SK-N-SH (cell line): Measurements from ENCODE around the gene CYB561D1. TPM values are rescaled to one million over a fixed set of nuclear protein-coding genes. Genes with fewer than 3 reads are reported as not detected.

Experiments
- CTCF ChIA-PET: fragments of 300-600, 350-600 bp; formaldehyde crosslinking; extraction: SDS; loops from one replicate; lab custom pipeline; 2021; lab: Yijun Ruan, JAX
- POLR2A ChIA-PET: fragments of 350-600 bp; sonication (Branson Sonifier 250); formaldehyde crosslinking; extraction: SDS; loops from one replicate; lab custom pipeline; 2020; ENCODE audit warnings: antibody characterized with exemption, inconsistent platforms; lab: Yijun Ruan, JAX
- DNase-seq: peaks from one replicate; pipeline ENCODE4 v3.0.0; 2012
- H2AFZ ChIP-seq: fragments of 200-600 bp; sonication (generic); 2 replicates; pipeline ENCODE4 v1.8.1; 2016; ENCODE audit warnings: antibody characterized with exemption, mild to moderate bottlenecking, low read depth
- H3F3A ChIP-seq: fragments of 200-600 bp; sonication (generic); replicated peaks from 2 replicates; pipeline ENCODE3; 2016; ENCODE audit warnings: antibody characterized with exemption, mild to moderate bottlenecking; ENCODE audit not compliant: insufficient read depth
- H3K27ac ChIP-seq, 2 experiments: fragments of 200-500 bp in 1 of 2; fragments of 200-600 bp in 1 of 2; sonication (Bioruptor generic) in 1 of 2; sonication (generic), shearing (Covaris generic) in 1 of 2; 2 replicates each; pipeline versions ENCODE4 v1.5.1 to v1.6.1; 2014 to 2016; ENCODE audit warnings: low read depth in 2 of 2, inconsistent platforms in 1 of 2, low read length in 1 of 2, mild to moderate bottlenecking in 1 of 2, mixed read lengths in 1 of 2
- H3K27me3 ChIP-seq: fragments of 200-600 bp; sonication (generic), shearing (Covaris generic); 2 replicates; pipeline ENCODE4 v1.6.1; 2016; ENCODE audit warnings: mixed run types; ENCODE audit not compliant: insufficient read depth
- H3K36me3 ChIP-seq, 2 experiments: fragments of 200-500 bp in 1 of 2; fragments of 200-600 bp in 1 of 2; sonication (Bioruptor generic) in 1 of 2; sonication (generic) in 1 of 2; replicated peaks in 1 of 2; 2 replicates each; pipeline versions ENCODE3 to v1.5.1; 2014 to 2016; ENCODE audit warnings: low read length in 1 of 2, mild to moderate bottlenecking in 1 of 2; ENCODE audit not compliant: insufficient read depth in 2 of 2, control insufficient read depth in 1 of 2
- H3K4me1 ChIP-seq, 2 experiments: fragments of 200-500 bp in 1 of 2; fragments of 200-600 bp in 1 of 2; sonication (Bioruptor generic) in 1 of 2; sonication (generic), shearing (Covaris generic) in 1 of 2; 2 replicates each; pipeline versions ENCODE4 v1.5.1 to v1.6.1; 2014 to 2016; ENCODE audit warnings: low read depth in 1 of 2, low read length in 1 of 2, mixed run types in 1 of 2; ENCODE audit not compliant: insufficient read depth in 2 of 2, control insufficient read depth in 1 of 2
- H3K4me2 ChIP-seq: fragments of 200-600 bp; sonication (generic), shearing (Covaris generic); 2 replicates; pipeline ENCODE4 v1.6.1; 2017; ENCODE audit warnings: mixed run types
- H3K4me3 ChIP-seq, 2 experiments: fragments of 200-500 bp in 1 of 2; fragments of 200-600 bp in 1 of 2; sonication (Bioruptor generic) in 1 of 2; sonication (generic), shearing (Covaris generic) in 1 of 2; 2 replicates each; pipeline versions ENCODE4 v1.5.1 to v1.8.1; 2014 to 2016; ENCODE audit warnings: low read depth in 2 of 2, inconsistent platforms in 1 of 2, low read length in 1 of 2, mild to moderate bottlenecking in 1 of 2, mixed read lengths in 1 of 2, moderate library complexity in 1 of 2
- H3K79me2 ChIP-seq: fragments of 200-600 bp; sonication (generic); 2 replicates; pipeline ENCODE4 v1.8.1; 2017; ENCODE audit warnings: mild to moderate bottlenecking; ENCODE audit not compliant: insufficient read depth
- H3K9ac ChIP-seq: fragments of 200-600 bp; sonication (generic); 2 replicates; pipeline ENCODE4 v1.6.1; 2017; ENCODE audit warnings: mixed run types
- H3K9me2 ChIP-seq: fragments of 200-600 bp; sonication (generic); 2 replicates; pipeline ENCODE4 v1.6.1; 2017; ENCODE audit warnings: mixed run types
- H3K9me3 ChIP-seq: fragments of 200-600 bp; sonication (generic); 2 replicates; pipeline ENCODE4 v1.6.1; 2017; ENCODE audit warnings: mixed run types, mild to moderate bottlenecking, moderate library complexity
- H4K20me1 ChIP-seq: fragments of 200-600 bp; sonication (generic); 2 replicates; pipeline ENCODE4 v1.6.1; 2017; ENCODE audit warnings: mild to moderate bottlenecking, mixed run types; ENCODE audit not compliant: insufficient read depth
- ELF1 ChIP-seq: IDR thresholded peaks from 2 replicates; pipeline ENCODE4 v1.4.0; 2012
- FOSL2 ChIP-seq: IDR thresholded peaks from 2 replicates; pipeline ENCODE4 v1.4.0; 2012; ENCODE audit warnings: low read depth, mild to moderate bottlenecking, moderate library complexity, borderline replicate concordance
- FOXM1 ChIP-seq: IDR thresholded peaks from 2 replicates; pipeline ENCODE4 v1.4.0; 2012; ENCODE audit warnings: low read depth, mild to moderate bottlenecking
- GABPA ChIP-seq: IDR thresholded peaks from 2 replicates; pipeline ENCODE4 v1.4.0; 2012; ENCODE audit warnings: low read depth, mild to moderate bottlenecking
- GATA2 ChIP-seq: sonication (generic); formaldehyde crosslinking; IDR thresholded peaks from 2 replicates; pipeline ENCODE4 v1.5.0; 2020; ENCODE audit warnings: mild to moderate bottlenecking, missing genetic modification reagents
- JUND ChIP-seq: IDR thresholded peaks from 2 replicates; pipeline ENCODE4 v1.4.0; 2012
- MEF2A ChIP-seq: IDR thresholded peaks from 2 replicates; pipeline ENCODE4 v1.4.0; 2012; ENCODE audit warnings: low read depth, borderline replicate concordance
- NFIC ChIP-seq: IDR thresholded peaks from 2 replicates; pipeline ENCODE4 v1.4.0; 2012; ENCODE audit warnings: borderline replicate concordance
- NRF1 ChIP-seq: IDR thresholded peaks from 2 replicates; pipeline ENCODE4 v1.6.1; 2012; ENCODE audit warnings: low read depth, mild to moderate bottlenecking, low read length
- POLR2AphosphoS5 ChIP-seq: IDR thresholded peaks from 2 replicates; pipeline ENCODE4 v1.6.1; 2012; ENCODE audit warnings: low read depth, low read length
- RCOR1 ChIP-seq: fragments of 150-350 bp; IDR thresholded peaks from 2 replicates; pipeline ENCODE4 v1.6.1; 2017; ENCODE audit warnings: antibody characterized with exemption, low read length
- RXRA ChIP-seq: IDR thresholded peaks from 2 replicates; pipeline ENCODE4 v1.4.0; 2012; ENCODE audit warnings: low read depth, mild to moderate bottlenecking, borderline replicate concordance
- SMC3 ChIP-seq: IDR thresholded peaks from 2 replicates; pipeline ENCODE4 v1.6.1; 2012; ENCODE audit warnings: low read depth, low read length, improper control_type of control experiment
- TCF12 ChIP-seq: IDR thresholded peaks from 2 replicates; pipeline ENCODE4 v1.4.0; 2012
- TEAD4 ChIP-seq: IDR thresholded peaks from 2 replicates; pipeline ENCODE4 v1.4.0; 2012; ENCODE audit warnings: mild to moderate bottlenecking, borderline replicate concordance; ENCODE audit not compliant: insufficient read depth
- YY1 ChIP-seq: IDR thresholded peaks from 2 replicates; pipeline ENCODE4 v1.4.0; 2012; ENCODE audit warnings: low read depth, mild to moderate bottlenecking
- WGBS: methylation state at CpG from one replicate; pipeline ENCODE4 v1.1.6; 2017; ENCODE audit warnings: low lambda C conversion rate; 5-methylcytosine and 5-hydroxymethylcytosine counted together
- polyA plus RNA-seq, 3 experiments: library from polyadenylated mRNA; depleted of rRNA; stranded (reverse); fragments of >200 nt; gene quantifications; 2 replicates each; pipeline ENCODE4 v1.2.3, GENCODE V29; 2012
- TF ChIP-seq, protein P1 (sequence below): IDR thresholded peaks from 2 replicates; pipeline ENCODE4 v1.4.0; 2012; ENCODE audit warnings: low read depth, borderline replicate concordance
- TF ChIP-seq, protein P2 (sequence below): fragments of 150-350 bp; IDR thresholded peaks from 2 replicates; pipeline ENCODE4 v1.6.1; 2017; ENCODE audit warnings: antibody characterized with exemption, low read length, low read depth, borderline replicate concordance
- TF ChIP-seq, protein P3 (sequence below): fragments of 150-350 bp; IDR thresholded peaks from 2 replicates; pipeline ENCODE4 v1.6.1; 2016; ENCODE audit warnings: mild to moderate bottlenecking, low read depth, low read length
- TF ChIP-seq, protein P4 (sequence below): IDR thresholded peaks from 2 replicates; pipeline ENCODE4; 2012

CYB561D1 gene
- polyA plus RNA-seq, 1 of the 3 experiments (the other 2 are of a cell fraction) = 5.4 TPM

DNA sequence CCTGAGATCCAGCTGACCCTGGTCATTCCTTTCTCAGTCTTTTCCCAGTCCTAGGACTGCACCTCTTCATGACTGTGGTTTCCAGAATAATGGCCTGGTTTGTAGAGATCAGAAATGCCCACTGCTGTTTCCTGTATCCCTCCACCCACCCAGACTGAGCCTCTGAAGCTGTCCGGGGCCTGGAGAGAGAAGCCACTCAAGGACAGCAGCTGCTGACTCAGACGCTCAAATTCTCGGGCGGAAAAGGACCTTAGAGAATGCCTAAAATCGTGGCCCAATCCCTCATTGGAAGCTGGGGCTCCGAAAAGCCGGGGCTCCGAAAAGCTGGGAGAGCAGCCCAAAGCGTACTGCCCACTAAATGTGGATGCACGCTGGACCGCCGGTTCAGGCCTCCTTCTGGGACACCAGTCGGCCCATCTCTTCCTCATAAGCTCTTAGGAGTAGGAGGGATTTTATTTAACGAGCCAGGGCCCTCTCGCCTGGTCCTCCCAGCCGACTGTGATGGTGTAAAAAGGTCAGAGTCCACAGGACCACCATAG, 38.0 kb downstream of the CYB561D1 start:
- H3K79me2 ChIP-seq = no peaks in the 10 kb centered on the region
- H2AFZ ChIP-seq = peak overlapping the region; percentile 91; the same call in 1 of the 2 replicates
- H3K9me2 ChIP-seq = no peaks in the 10 kb centered on the region
- TF ChIP-seq TCF12 (no peak), JUND (no peak), GATA2 (CRISPR knock-in tag) (no peak), FOXM1 (no peak), ELF1 (no peak), RCOR1 (no peak), SMC3 (no peak)
- TF ChIP-seq, protein P1, sequence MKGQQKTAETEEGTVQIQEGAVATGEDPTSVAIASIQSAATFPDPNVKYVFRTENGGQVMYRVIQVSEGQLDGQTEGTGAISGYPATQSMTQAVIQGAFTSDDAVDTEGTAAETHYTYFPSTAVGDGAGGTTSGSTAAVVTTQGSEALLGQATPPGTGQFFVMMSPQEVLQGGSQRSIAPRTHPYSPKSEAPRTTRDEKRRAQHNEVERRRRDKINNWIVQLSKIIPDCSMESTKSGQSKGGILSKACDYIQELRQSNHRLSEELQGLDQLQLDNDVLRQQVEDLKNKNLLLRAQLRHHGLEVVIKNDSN = no peak
- TF ChIP-seq, protein P2, sequence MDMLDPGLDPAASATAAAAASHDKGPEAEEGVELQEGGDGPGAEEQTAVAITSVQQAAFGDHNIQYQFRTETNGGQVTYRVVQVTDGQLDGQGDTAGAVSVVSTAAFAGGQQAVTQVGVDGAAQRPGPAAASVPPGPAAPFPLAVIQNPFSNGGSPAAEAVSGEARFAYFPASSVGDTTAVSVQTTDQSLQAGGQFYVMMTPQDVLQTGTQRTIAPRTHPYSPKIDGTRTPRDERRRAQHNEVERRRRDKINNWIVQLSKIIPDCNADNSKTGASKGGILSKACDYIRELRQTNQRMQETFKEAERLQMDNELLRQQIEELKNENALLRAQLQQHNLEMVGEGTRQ = no peak
- H3K4me1 ChIP-seq = peaks cover 0 to 48% of the 10 kb centered on the region in 2 experiments; a peak in 1 of 4 replicates
- 65% methylated on average over 12 of the region's 16 CpGs for WGBS
- no peaks in the 10 kb centered on the region for H3F3A ChIP-seq
- no peak overlapping the region for H3K9ac ChIP-seq
- POLR2A ChIA-PET = interaction anchor here (1.0 to 2.0 kb wide), 7 partner anchors 17 to 254 kb away, joined by 3 to 7 read pairs (median 3); partner anchors contain the start of genes CYB561D1 and GNAI3
- no peaks in the 10 kb centered on the region for H4K20me1 ChIP-seq
- no peak overlapping the region for H3K4me2 ChIP-seq
- CTCF ChIA-PET = interaction anchor here (0.6 to 26.3 kb wide), 73 partner anchors 9 to 634 kb away, joined by 3 to 1710 read pairs (median 4); partner anchors contain the start of genes AMIGO1, AMPD2, ATXN7L2 and CYB561D1
- no peaks in the 10 kb centered on the region for H3K9me3 ChIP-seq
- H3K27me3 ChIP-seq = no peaks in the 10 kb centered on the region
- no peak for DNase-seq
- H3K36me3 ChIP-seq = no peaks in the 10 kb centered on the region
- H3K4me3 ChIP-seq = peak overlapping the region in 1 of 2 experiments; percentile 44; a peak in 1 of 4 replicates
- no peak overlapping the region; a peak in 1 of 4 replicates for H3K27ac ChIP-seq

DNA sequence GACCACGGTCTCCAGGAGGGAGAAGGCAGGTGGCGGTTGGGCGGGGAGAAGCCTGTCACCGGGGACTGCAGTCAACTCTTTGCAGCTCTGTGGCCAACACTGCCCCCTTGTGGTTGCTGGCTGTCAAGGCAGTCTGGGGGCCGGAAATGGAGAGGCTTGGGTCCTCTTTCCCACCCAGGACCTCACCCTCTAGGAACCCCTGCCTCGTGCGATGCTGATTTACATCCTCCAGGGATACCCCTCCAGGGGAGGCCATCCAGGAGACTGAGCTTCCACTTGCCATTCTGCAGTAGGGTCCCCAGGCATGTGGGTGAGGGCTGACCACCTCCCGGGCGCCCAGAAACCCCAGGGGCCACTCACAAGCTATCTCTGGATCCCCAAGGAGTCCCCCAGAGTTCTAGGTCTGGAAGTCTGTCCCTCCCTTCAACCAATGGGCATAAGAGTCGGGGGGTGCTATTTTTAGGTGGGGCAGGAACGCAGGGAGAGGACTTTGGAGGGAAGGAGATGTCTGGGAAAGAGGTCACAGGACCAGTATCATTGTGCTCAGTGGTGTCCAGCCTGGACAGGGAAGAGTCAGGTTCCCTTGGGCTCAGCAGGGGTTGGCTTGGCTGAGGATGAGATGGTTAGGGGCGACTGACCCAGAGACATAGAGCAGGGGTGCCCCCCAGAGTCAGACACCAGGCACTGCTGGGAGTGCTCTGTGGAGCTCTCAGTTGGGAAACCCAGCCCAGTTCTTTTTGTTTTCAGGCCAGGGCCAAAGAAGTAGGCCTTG, 38.7 kb downstream of the CYB561D1 start:
- Histone ChIP-seq H3F3A (no peaks in the 10 kb centered on the region), H3K27ac (peak overlapping the region in 1 of 2 experiments; percentile 70; a peak in 1 of 4 replicates), H3K9me3 (no peaks in the 10 kb centered on the region), H3K4me2 (peak overlapping the region; percentile 41; the same call in 1 of the 2 replicates), H3K9me2 (no peaks in the 10 kb centered on the region), H3K27me3 (no peaks in the 10 kb centered on the region), H4K20me1 (no peaks in the 10 kb centered on the region), H3K36me3 (no peaks in the 10 kb centered on the region), H3K4me1 (peaks cover 0 to 48% of the 10 kb centered on the region in 2 experiments; a peak in 1 of 4 replicates), H3K4me3 (peak overlapping the region in 1 of 2 experiments; percentile 44; a peak in 1 of 4 replicates), H2AFZ (peak overlapping the region; percentile 91), H3K79me2 (no peaks in the 10 kb centered on the region), H3K9ac (peak overlapping the region; percentile 18; the same call in 1 of the 2 replicates)
- ChIA-PET CTCF (interaction anchor here (0.6 to 26.3 kb wide), 94 partner anchors 9 to 816 kb away, joined by 3 to 1710 read pairs (median 4); partner anchors contain the start of genes AMIGO1, AMPD2, ATXN7L2 and CYB561D1), POLR2A (interaction anchor here (0.8 to 2.0 kb wide), 8 partner anchors 9 to 255 kb away, joined by 3 to 7 read pairs (median 3); partner anchors contain the start of genes CYB561D1 and GNAI3)
- peak; percentile 86 for DNase-seq
- WGBS = 23% methylated on average over 8 of the region's 12 CpGs
- TF ChIP-seq FOXM1 (no peak), MEF2A (no peak), RCOR1 (no peak), JUND (no peak), NRF1 (no peak), FOSL2 (no peak), RXRA (no peak), YY1 (no peak), GABPA (no peak), ELF1 (peak; percentile 41; the same call in 1 of the 2 replicates), POLR2AphosphoS5 (no peak), TEAD4 (no peak), NFIC (no peak)
- TF ChIP-seq, protein P3, sequence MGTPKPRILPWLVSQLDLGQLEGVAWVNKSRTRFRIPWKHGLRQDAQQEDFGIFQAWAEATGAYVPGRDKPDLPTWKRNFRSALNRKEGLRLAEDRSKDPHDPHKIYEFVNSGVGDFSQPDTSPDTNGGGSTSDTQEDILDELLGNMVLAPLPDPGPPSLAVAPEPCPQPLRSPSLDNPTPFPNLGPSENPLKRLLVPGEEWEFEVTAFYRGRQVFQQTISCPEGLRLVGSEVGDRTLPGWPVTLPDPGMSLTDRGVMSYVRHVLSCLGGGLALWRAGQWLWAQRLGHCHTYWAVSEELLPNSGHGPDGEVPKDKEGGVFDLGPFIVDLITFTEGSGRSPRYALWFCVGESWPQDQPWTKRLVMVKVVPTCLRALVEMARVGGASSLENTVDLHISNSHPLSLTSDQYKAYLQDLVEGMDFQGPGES = no peak
- TF ChIP-seq, protein P4, sequence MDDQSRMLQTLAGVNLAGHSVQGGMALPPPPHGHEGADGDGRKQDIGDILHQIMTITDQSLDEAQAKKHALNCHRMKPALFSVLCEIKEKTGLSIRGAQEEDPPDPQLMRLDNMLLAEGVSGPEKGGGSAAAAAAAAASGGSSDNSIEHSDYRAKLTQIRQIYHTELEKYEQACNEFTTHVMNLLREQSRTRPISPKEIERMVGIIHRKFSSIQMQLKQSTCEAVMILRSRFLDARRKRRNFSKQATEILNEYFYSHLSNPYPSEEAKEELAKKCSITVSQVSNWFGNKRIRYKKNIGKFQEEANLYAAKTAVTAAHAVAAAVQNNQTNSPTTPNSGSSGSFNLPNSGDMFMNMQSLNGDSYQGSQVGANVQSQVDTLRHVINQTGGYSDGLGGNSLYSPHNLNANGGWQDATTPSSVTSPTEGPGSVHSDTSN = no peak
